ENCODE results near the gene DHX58.

The DHX58 gene

GRCh38 chr17:42107124-42107523 lies 5.4 kb downstream of the DHX58 start:
- Histone ChIP-seq H3K27ac (ENCODE audit: extremely low read depth, low read depth, low read length) (no peak overlapping the region), H3K4me3 (ENCODE audit: low read depth, low read length) (no peak overlapping the region), H3K36me3 (ENCODE audit: control insufficient read depth in 2 of 2, insufficient read depth in 1 of 2, low read length in 2 of 2) (no peaks in the 10 kb centered on the region), H3K4me1 (ENCODE audit: control insufficient read depth, insufficient read depth, low read length) (peaks cover 4% of the 10 kb centered on the region; the same call in 1 of the 2 replicates), H3K9me3 (ENCODE audit: control insufficient read depth, insufficient read depth, low read depth, low read length) (no peaks in the 10 kb centered on the region)
- no peak for TF ChIP-seq BCL11B (tag by site-specific recombination; IDR thresholded peaks at IDR 0.05; ENCODE audit: low read depth)
- 0 out of 2 replicates have a peak, but pooled peaks have one; percentile 2 for TF ChIP-seq ZNF654 (tag by site-specific recombination; IDR thresholded peaks at IDR 0.05; ENCODE audit: low read depth)
- TF ChIP-seq ZEB2 (tag by site-specific recombination; IDR thresholded peaks at IDR 0.05), result 0 out of 2 replicates have a peak, but pooled peaks have one; percentile 5
- CTCF ChIA-PET, result interaction anchor here (0.9 to 17.1 kb wide), 6 partner anchors 12 to 145 kb away, joined by 3 to 260 read pairs (median 12); partner anchors contain the start of genes DNAJC7 and NKIRAS2
- POLR2A ChIA-PET, result interaction anchor here (0.9 to 1.7 kb wide), 3 partner anchors 13 to 90 kb away, joined by 3 to 7 read pairs (median 4); partner anchors contain the start of genes DNAJC7 and KAT2A

GRCh38 chr17:42106009-42106408 lies 6.5 kb downstream of the DHX58 start:
- no peak for TF ChIP-seq ZNF335 (tag by site-specific recombination; conservative IDR thresholded peaks at IDR 0.05)
- peak; percentile 95 for TF ChIP-seq PRDM1 (tag by site-specific recombination; IDR thresholded peaks at IDR 0.05)
- TF ChIP-seq ZNF248 (tag by site-specific recombination; IDR thresholded peaks at IDR 0.05), result no peak
- TF ChIP-seq ZNF626 (tag by site-specific recombination; IDR thresholded peaks at IDR 0.05), result no peak
- no peak for TF ChIP-seq YY1 (tag by site-specific recombination; IDR thresholded peaks at IDR 0.05)
- no peak for TF ChIP-seq ZNF843 (tag by site-specific recombination; IDR thresholded peaks at IDR 0.05)
- no peak for TF ChIP-seq ZNF266 (tag by site-specific recombination; IDR thresholded peaks at IDR 0.05; ENCODE audit: low read depth)
- peak; percentile 49; the same call in 1 of the 2 replicates for TF ChIP-seq ZNF366 (tag by site-specific recombination; conservative IDR thresholded peaks at IDR 0.05)
- TF ChIP-seq ZNF169 (tag by site-specific recombination; IDR thresholded peaks at IDR 0.05), result no peak
- no peak for TF ChIP-seq KLF17 (tag by site-specific recombination; IDR thresholded peaks at IDR 0.05)
- TF ChIP-seq ZNF785 (tag by site-specific recombination; IDR thresholded peaks at IDR 0.05), result no peak
- no peak for TF ChIP-seq ZNF23 (tag by site-specific recombination; IDR thresholded peaks at IDR 0.05; ENCODE audit: borderline replicate concordance)
- no peak for TF ChIP-seq ZSCAN30 (tag by site-specific recombination; IDR thresholded peaks at IDR 0.05)
- TF ChIP-seq ZNF362 (tag by site-specific recombination; IDR thresholded peaks at IDR 0.05), result no peak
- TF ChIP-seq SP7 (tag by site-specific recombination; IDR thresholded peaks at IDR 0.05), result no peak
- Histone ChIP-seq H3K9me3 (ENCODE audit: control insufficient read depth, insufficient read depth, low read depth, low read length) (no peaks in the 10 kb centered on the region), H3K4me3 (ENCODE audit: low read depth, low read length) (no peak overlapping the region), H3K36me3 (ENCODE audit: control insufficient read depth in 2 of 2, insufficient read depth in 1 of 2, low read length in 2 of 2) (no peaks in the 10 kb centered on the region), H3K27ac (ENCODE audit: extremely low read depth, low read depth, low read length) (no peak overlapping the region), H3K4me1 (ENCODE audit: control insufficient read depth, insufficient read depth, low read length) (peaks cover 4% of the 10 kb centered on the region; the same call in 1 of the 2 replicates)
- POLR2A ChIA-PET, result interaction anchor here (0.5 kb wide), 1 partner anchor 143 kb away, joined by 3 read pairs; no protein-coding TSS in a partner anchor
- CTCF ChIA-PET, result interaction anchor here (0.7 to 12.3 kb wide), 5 partner anchors 13 to 646 kb away, joined by 3 to 132 read pairs (median 4); no protein-coding TSS in a partner anchor

GRCh38 chr17:42104264-42104663 lies 8.2 kb downstream of the DHX58 start:
- POLR2A ChIA-PET, result no interaction called here
- TF ChIP-seq ZNF398 (tag by site-specific recombination; IDR thresholded peaks at IDR 0.05) (no peak), ZSCAN16 (tag by site-specific recombination; IDR thresholded peaks at IDR 0.05) (no peak), ZNF18 (tag by site-specific recombination; IDR thresholded peaks at IDR 0.05) (no peak), ZNF391 (tag by site-specific recombination; IDR thresholded peaks at IDR 0.05; ENCODE audit: borderline replicate concordance, low read depth) (no peak), ZNF701 (tag by site-specific recombination; IDR thresholded peaks at IDR 0.05) (no peak), SALL2 (tag by site-specific recombination; IDR thresholded peaks at IDR 0.05; ENCODE audit: borderline replicate concordance) (no peak), ZNF23 (tag by site-specific recombination; IDR thresholded peaks at IDR 0.05; ENCODE audit: borderline replicate concordance) (no peak), ZNF529 (tag by site-specific recombination; IDR thresholded peaks at IDR 0.05; ENCODE audit: insufficient replicate concordance) (no peak), ZNF350 (tag by site-specific recombination; IDR thresholded peaks at IDR 0.05) (no peak), TCF7L2 (IDR thresholded peaks at IDR 0.05; ENCODE audit: borderline replicate concordance, low read depth, low read length) (no peak), ZNF169 (tag by site-specific recombination; IDR thresholded peaks at IDR 0.05) (no peak)

More at GRCh38 chr17:42104264-42104663, 8.2 kb downstream of the DHX58 start:
- H3K4me3 ChIP-seq (ENCODE audit: low read depth, low read length), result no peak overlapping the region
- H3K36me3 ChIP-seq (ENCODE audit: control insufficient read depth in 2 of 2, insufficient read depth in 1 of 2, low read length in 2 of 2), result no peaks in the 10 kb centered on the region
- H3K9me3 ChIP-seq (ENCODE audit: control insufficient read depth, insufficient read depth, low read depth, low read length), result no peaks in the 10 kb centered on the region
- CTCF ChIA-PET, result interaction anchor here (0.7 to 12.3 kb wide), 10 partner anchors 9 to 143 kb away, joined by 3 to 132 read pairs (median 4); partner anchors contain the start of genes DNAJC7 and NKIRAS2
- H3K4me1 ChIP-seq (ENCODE audit: control insufficient read depth, insufficient read depth, low read length), result peaks cover 4% of the 10 kb centered on the region; the same call in 1 of the 2 replicates
- H3K27ac ChIP-seq (ENCODE audit: extremely low read depth, low read depth, low read length), result no peak overlapping the region
